Amygdala (tissue), 56 donors: Measurements from ENCODE around the gene NCS1.

Source experiments
- DNase-seq, 56 donors: peaks; one replicate each; lab custom pipeline; 2025; lab: John Stamatoyannopoulos, UW

NCS1 gene

GRCh38 chr9:130172161-130172857 is at the start of gene NCS1:
Gene NCS1 (plus strand): TSS chr9:130172404. CDS start chr9:130172664, 260 bp downstream.
- DNase-seq = peak in 48 of 56 donors; percentile 18 to 86 (median 70)

- DNase-seq = no peak
Measured at GRCh38 chr9:130122456-130122855, 49.7 kb upstream of the NCS1 start.

GRCh38 chr9:130124085-130124860 is 47.9 kb upstream of the NCS1 start:
- no peak for DNase-seq

- DNase-seq = no peak
Measured at GRCh38 chr9:130126721-130127433, 45.3 kb upstream of the NCS1 start.

GRCh38 chr9:130128251-130128650 is 44.0 kb upstream of the NCS1 start:
- DNase-seq = no peak

GRCh38 chr9:130128733-130129431 is 43.3 kb upstream of the NCS1 start:
- peak in 18 of 56 donors; percentile 5 to 48 (median 32) for DNase-seq

- peak in 7 of 56 donors; percentile 20 to 40 (median 29) for DNase-seq
Measured at GRCh38 chr9:130129432-130130061, 42.7 kb upstream of the NCS1 start.

GRCh38 chr9:130132746-130133145 is 39.5 kb upstream of the NCS1 start:
- DNase-seq = no peak

GRCh38 chr9:130137081-130137640 is 35.0 kb upstream of the NCS1 start:
- DNase-seq = no peak

- peak in 2 of 56 donors; percentile 13 to 44 for DNase-seq
Measured at GRCh38 chr9:130137641-130138081, 34.5 kb upstream of the NCS1 start.

GRCh38 chr9:130138171-130138653 is 34.0 kb upstream of the NCS1 start:
- DNase-seq = peak in 4 of 56 donors; percentile 20 to 54 (median 40)

- DNase-seq = peak in 25 of 56 donors; percentile 18 to 72 (median 44)
Measured at GRCh38 chr9:130138791-130139190, 33.4 kb upstream of the NCS1 start.

GRCh38 chr9:130139251-130139650 is 33.0 kb upstream of the NCS1 start:
- DNase-seq = no peak

- peak in 2 of 56 donors; percentile 17 to 44 for DNase-seq
Measured at GRCh38 chr9:130140706-130141105, 31.5 kb upstream of the NCS1 start.

GRCh38 chr9:130142056-130142455 is 30.1 kb upstream of the NCS1 start:
- DNase-seq = no peak

GRCh38 chr9:130142641-130143040 is 29.6 kb upstream of the NCS1 start:
- DNase-seq = peak in 3 of 56 donors; percentile 10 to 21 (median 11)

- DNase-seq = no peak
Measured at GRCh38 chr9:130143279-130143893, 28.8 kb upstream of the NCS1 start.

- peak in 1 of 56 donors; percentile 34 for DNase-seq
Measured at GRCh38 chr9:130143958-130144366, 28.2 kb upstream of the NCS1 start.

- DNase-seq = no peak
Measured at GRCh38 chr9:130144703-130145102, 27.5 kb upstream of the NCS1 start.
